IMR-90 (cell line): ENCODE data around the gene PPRC1. TPM values are rescaled to one million over a fixed set of nuclear protein-coding genes. Genes with fewer than 3 reads are reported as not detected.

Experiments used
- ATAC-seq: fragments of 200-7000 bp; cut with Tn5 transposase; 2 replicates; pipeline ENCODE4 v1.9.1; 2020; ENCODE audit warnings: low read depth, mild to moderate bottlenecking, moderate library complexity
- BruUV-seq: library from RNA; stranded (reverse); fragments of 400-500 nt; replicated peaks from 2 replicates; lab custom pipeline; 2021; lab: Mats Ljungman, UMichigan
- CTCF ChIA-PET: fragments of 300-600 bp; formaldehyde crosslinking; extraction: SDS; loops from one replicate; lab custom pipeline; 2021; ENCODE audit warnings: antibody characterized with exemption; lab: Yijun Ruan, JAX
- POLR2A ChIA-PET: fragments of 300-600 bp; sonication (Branson Sonifier 250); formaldehyde crosslinking; loops from one replicate; lab custom pipeline; 2022; ENCODE audit warnings: antibody characterized with exemption; ENCODE audit not compliant: unreplicated experiment; lab: Charles Lee
- DNase-seq: peaks from one replicate; pipeline ENCODE4 v3.0.0; 2013
- H2AFZ ChIP-seq: replicated peaks from 2 replicates; pipeline ENCODE3; 2013; ENCODE audit warnings: low read length, mild to moderate bottlenecking; ENCODE audit not compliant: poor library complexity
- H2AK5ac ChIP-seq: 2 replicates; pipeline ENCODE4 v1.6.1; 2013; ENCODE audit warnings: low read depth, low read length, inconsistent platforms
- H2AK9ac ChIP-seq: replicated peaks from 2 replicates; pipeline ENCODE3; 2013; ENCODE audit warnings: mild to moderate bottlenecking, low read depth, low read length, moderate library complexity; ENCODE audit not compliant: poor library complexity
- H2BK120ac ChIP-seq: 2 replicates; pipeline ENCODE4 v1.6.1; 2013; ENCODE audit warnings: low read depth, low read length, inconsistent platforms
- H2BK15ac ChIP-seq: 3 replicates; pipeline ENCODE4 v1.6.1; 2013; ENCODE audit warnings: low read depth, low read length, inconsistent platforms
- H2BK20ac ChIP-seq: 2 replicates; pipeline ENCODE4 v1.6.1; 2013; ENCODE audit warnings: low read depth, mild to moderate bottlenecking, inconsistent platforms, low read length, moderate library complexity
- H2BK5ac ChIP-seq: 2 replicates; pipeline ENCODE4 v1.6.1; 2013; ENCODE audit warnings: mild to moderate bottlenecking, low read depth, low read length, inconsistent platforms; ENCODE audit not compliant: poor library complexity, severe bottlenecking
- H3K14ac ChIP-seq: replicated peaks from 2 replicates; pipeline ENCODE4 v1.6.1; 2013; ENCODE audit warnings: low read depth, low read length, inconsistent platforms
- H3K18ac ChIP-seq: 2 replicates; pipeline ENCODE4 v1.6.1; 2013; ENCODE audit warnings: low read depth, low read length, control low read depth
- H3K23ac ChIP-seq: 2 replicates; pipeline ENCODE4 v1.6.1; 2013; ENCODE audit warnings: low read depth, low read length, inconsistent platforms
- H3K27ac ChIP-seq: 2 replicates; pipeline ENCODE4 v1.5.1; 2013; ENCODE audit warnings: mild to moderate bottlenecking, control low read depth, low read length; ENCODE audit not compliant: insufficient read depth
- H3K27me3 ChIP-seq: 2 replicates; pipeline ENCODE4 v1.6.1; 2013; ENCODE audit warnings: low read length; ENCODE audit not compliant: control insufficient read depth, insufficient read depth
- H3K36me3 ChIP-seq: 2 replicates; pipeline ENCODE4 v1.6.1; 2013; ENCODE audit warnings: low read length, mixed read lengths; ENCODE audit not compliant: control insufficient read depth, insufficient read depth
- H3K4ac ChIP-seq: 2 replicates; pipeline ENCODE4 v1.6.1; 2013; ENCODE audit warnings: low read depth, low read length, inconsistent platforms
- H3K4me1 ChIP-seq: 2 replicates; pipeline ENCODE4 v1.6.1; 2013; ENCODE audit warnings: low read length, mixed read lengths; ENCODE audit not compliant: control insufficient read depth, insufficient read depth
- H3K4me2 ChIP-seq: 2 replicates; pipeline ENCODE4 v1.6.1; 2013; ENCODE audit warnings: low read depth, mild to moderate bottlenecking, control low read depth, low read length, moderate library complexity
- H3K4me3 ChIP-seq: 2 replicates; pipeline ENCODE4 v1.5.1; 2013; ENCODE audit warnings: low read depth, mild to moderate bottlenecking, control low read depth, low read length, moderate library complexity; ENCODE audit not compliant: insufficient read depth
- H3K56ac ChIP-seq: 2 replicates; pipeline ENCODE4 v1.6.1; 2013; ENCODE audit warnings: low read length, inconsistent platforms; ENCODE audit not compliant: insufficient read depth; ENCODE audit errors: extremely low read depth
- H3K79me1 ChIP-seq, 2 experiments: 2 replicates each; pipeline ENCODE4 v1.6.1; 2013; ENCODE audit warnings: low read length in 2 of 2, inconsistent platforms in 1 of 2, low read depth in 1 of 2
- H3K9ac ChIP-seq: 2 replicates; pipeline ENCODE4 v1.6.1; 2013; ENCODE audit warnings: low read depth, low read length, control low read depth
- H3K9me1 ChIP-seq: 2 replicates; pipeline ENCODE4 v1.6.1; 2013; ENCODE audit warnings: low read length, inconsistent platforms; ENCODE audit not compliant: insufficient read depth
- H3K9me3 ChIP-seq: 2 replicates; pipeline ENCODE4 v1.6.1; 2013; ENCODE audit warnings: low read length; ENCODE audit not compliant: control insufficient read depth, insufficient read depth
- H4K20me1 ChIP-seq: 2 replicates; pipeline ENCODE4 v1.6.1; 2013; ENCODE audit warnings: low read length, inconsistent platforms; ENCODE audit not compliant: insufficient read depth
- H4K5ac ChIP-seq: 2 replicates; pipeline ENCODE4 v1.6.1; 2013; ENCODE audit warnings: mild to moderate bottlenecking, low read depth, low read length, control low read depth
- H4K8ac ChIP-seq, 2 experiments: 2 replicates each; pipeline ENCODE4 v1.6.1; 2013; ENCODE audit warnings: low read depth in 2 of 2, low read length in 2 of 2, control low read depth in 1 of 2, inconsistent platforms in 1 of 2
- H4K91ac ChIP-seq: 2 replicates; pipeline ENCODE4 v1.6.1; 2013; ENCODE audit warnings: low read depth, low read length, inconsistent platforms; ENCODE audit not compliant: insufficient read depth
- CHD1 ChIP-seq: IDR thresholded peaks from 2 replicates; pipeline ENCODE4 v1.6.1; 2012; ENCODE audit warnings: low read depth, low read length, improper control_type of control experiment
- CTCF ChIP-seq: conservative IDR thresholded peaks from 2 replicates; pipeline ENCODE4 v1.5.1; 2012; ENCODE audit warnings: mild to moderate bottlenecking, low read depth, low read length, improper control_type of control experiment
- FOS ChIP-seq: fragments of 150-350 bp; IDR thresholded peaks from 2 replicates; pipeline ENCODE4 v1.6.1; 2016; ENCODE audit warnings: low read depth, low read length
- MAFK ChIP-seq: IDR thresholded peaks from 2 replicates; pipeline ENCODE4 v1.6.1; 2012; ENCODE audit warnings: low read depth, low read length, improper control_type of control experiment
- POLR2A ChIP-seq: IDR thresholded peaks from 2 replicates; pipeline ENCODE4 v1.6.1; 2012; ENCODE audit warnings: mild to moderate bottlenecking, low read depth, low read length
- RFX5 ChIP-seq: IDR thresholded peaks from 2 replicates; pipeline ENCODE4 v1.8.0; 2012; ENCODE audit warnings: low read depth, mild to moderate bottlenecking, low read length, moderate library complexity
- SMC3 ChIP-seq: fragments of 150-350 bp; IDR thresholded peaks from 2 replicates; pipeline ENCODE4 v1.6.1; 2016; ENCODE audit warnings: low read depth, mild to moderate bottlenecking, antibody characterized with exemption, low read length, moderate library complexity
- WGBS, 2 experiments: methylation state at CpG; one replicate each; pipeline versions ENCODE4 v1.1.5 to v1.1.7; 2013; ENCODE audit warnings: missing lambda C conversion rate in 2 of 2; ENCODE audit not compliant: insufficient read length in 1 of 2; ENCODE audit errors: extremely low coverage in 2 of 2; 5-methylcytosine and 5-hydroxymethylcytosine counted together
- dilution Hi-C: fragments of 300-500 bp; cut with HindIII; formaldehyde crosslinking; loops from one replicate; pipeline ENCODE4 v1.14.3; 2018; ENCODE audit warnings: low sequenced_read_pairs; ENCODE audit not compliant: unreplicated experiment
- in situ Hi-C: fragments of 300-500 bp; cut with MboI; formaldehyde crosslinking; loops from 3 replicates; pipeline ENCODE4 v1.14.3; 2019; ENCODE audit warnings: low sequenced_read_pairs, inconsistent platforms, mixed read lengths
- intact Hi-C: fragments of 100-400 bp; cut with micrococcal nuclease; formaldehyde crosslinking; loops from 2 replicates; pipeline ENCODE4 v1.10.0; 2022
- polyA plus RNA-seq, 3 experiments: library from polyadenylated mRNA; depleted of rRNA; stranded (reverse); fragments of >200 nt; gene quantifications; 2 replicates each; pipeline ENCODE4 v1.2.3, GENCODE V29; 2012; ENCODE audit warnings: low replicate concordance in 1 of 3
- total RNA-seq: library from RNA; depleted of rRNA; stranded (reverse); fragments of >200 nt; gene quantifications from 2 replicates; pipeline ENCODE4 v1.2.3, GENCODE V29; 2012

The PPRC1 gene
- total and polyA plus RNA-seq, 2 of the 4 experiments (the other 2 are of a cell fraction) = 11.8 to 38.7 TPM

GRCh38 chr10:102132193-102132562 lies 662 bp upstream of the PPRC1 start:
- no peak for TF ChIP-seq SMC3
- no peak for TF ChIP-seq FOS
- no peak for TF ChIP-seq MAFK
- TF ChIP-seq RFX5 = no peak
- TF ChIP-seq POLR2A = no peak
- TF ChIP-seq CTCF = no peak
- TF ChIP-seq CHD1 = no peak
- Histone ChIP-seq H3K36me3 (no peaks in the 10 kb centered on the region; the same call in 1 of the 2 replicates), H2BK120ac (peak overlapping the region; percentile 38; the same call in 1 of the 2 replicates), H4K5ac (no peak overlapping the region), H2AFZ (peak overlapping the region; percentile 91), H3K4me1 (peaks cover 11% of the 10 kb centered on the region), H2BK20ac (peak overlapping the region; percentile 42; the same call in 1 of the 2 replicates), H3K9ac (peak overlapping the region; percentile 12; the same call in 1 of the 2 replicates), H3K4me2 (peak overlapping the region; percentile 65; the same call in 1 of the 2 replicates), H3K27me3 (no peaks in the 10 kb centered on the region), H3K4ac (peak overlapping the region; percentile 53; the same call in 1 of the 2 replicates), H4K20me1 (peaks cover 38% of the 10 kb centered on the region), H3K56ac (no peak overlapping the region), H3K14ac (peak overlapping the region; percentile 27; the same call in 1 of the 2 replicates), H2AK5ac (0 out of 2 replicates have a peak overlapping the region, but pooled peaks have one; percentile 18), H3K18ac (no peak overlapping the region), H2BK5ac (peak overlapping the region; percentile 62), H4K8ac (peak overlapping the region; percentile 13 to 89), H2AK9ac (no peak overlapping the region), H3K23ac (peak overlapping the region; percentile 78; the same call in 1 of the 2 replicates), H3K9me1 (peaks cover 14% of the 10 kb centered on the region), H3K4me3 (peak overlapping the region; percentile 61; the same call in 1 of the 2 replicates), H2BK15ac (peak overlapping the region; percentile 6; the same call in 1 of the 3 replicates), H3K9me3 (no peaks in the 10 kb centered on the region), H3K27ac (no peak overlapping the region), H3K79me1 (peaks cover 0 to 34% of the 10 kb centered on the region in 2 experiments; a peak in 2 of 4 replicates), H4K91ac (peak overlapping the region; percentile 53)
- in situ Hi-C loops (no loop called here), intact Hi-C loops (no loop called here), dilution Hi-C loops (no loop called here)
- CTCF ChIA-PET = interaction anchor here (0.7 to 2.1 kb wide), 3 partner anchors 10 to 27 kb away, joined by 3 to 10 read pairs (median 3); no protein-coding TSS in a partner anchor
- POLR2A ChIA-PET = no interaction called here
- ATAC-seq = no peak
- BruUV-seq = no TSS peak
- WGBS, 2 experiments = 23% methylated on average over 4 of the region's 8 CpGs; no CpG with 5 or more reads in 1 of the 2 experiments
- DNase-seq = no peak
